ENCODE measurements around the gene CD36.

DNA sequence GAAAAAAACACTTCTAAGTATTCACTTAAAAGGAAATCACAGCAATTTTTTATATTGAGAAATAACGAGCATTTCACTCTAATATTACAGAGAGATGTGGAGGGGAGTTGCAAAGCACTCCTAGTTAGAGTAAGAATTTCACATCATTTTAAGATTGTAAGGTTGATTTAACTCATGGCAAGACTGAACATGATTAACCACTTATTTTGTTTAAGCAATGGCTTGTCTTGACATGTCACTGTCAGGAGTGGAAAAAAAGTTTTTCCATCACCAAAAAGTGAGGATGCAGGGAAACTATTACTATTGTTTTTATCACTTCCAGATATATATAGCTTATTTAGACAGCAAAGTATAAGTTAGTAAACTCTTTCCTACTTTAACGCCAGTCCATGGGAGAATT lies 27.1 kb downstream of the CD36 start:
- TF ChIP-seq, protein P1, sequence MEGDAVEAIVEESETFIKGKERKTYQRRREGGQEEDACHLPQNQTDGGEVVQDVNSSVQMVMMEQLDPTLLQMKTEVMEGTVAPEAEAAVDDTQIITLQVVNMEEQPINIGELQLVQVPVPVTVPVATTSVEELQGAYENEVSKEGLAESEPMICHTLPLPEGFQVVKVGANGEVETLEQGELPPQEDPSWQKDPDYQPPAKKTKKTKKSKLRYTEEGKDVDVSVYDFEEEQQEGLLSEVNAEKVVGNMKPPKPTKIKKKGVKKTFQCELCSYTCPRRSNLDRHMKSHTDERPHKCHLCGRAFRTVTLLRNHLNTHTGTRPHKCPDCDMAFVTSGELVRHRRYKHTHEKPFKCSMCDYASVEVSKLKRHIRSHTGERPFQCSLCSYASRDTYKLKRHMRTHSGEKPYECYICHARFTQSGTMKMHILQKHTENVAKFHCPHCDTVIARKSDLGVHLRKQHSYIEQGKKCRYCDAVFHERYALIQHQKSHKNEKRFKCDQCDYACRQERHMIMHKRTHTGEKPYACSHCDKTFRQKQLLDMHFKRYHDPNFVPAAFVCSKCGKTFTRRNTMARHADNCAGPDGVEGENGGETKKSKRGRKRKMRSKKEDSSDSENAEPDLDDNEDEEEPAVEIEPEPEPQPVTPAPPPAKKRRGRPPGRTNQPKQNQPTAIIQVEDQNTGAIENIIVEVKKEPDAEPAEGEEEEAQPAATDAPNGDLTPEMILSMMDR (conservative IDR thresholded peaks at IDR 0.05; ENCODE audit: low read depth, low read length): no peak
- TF ChIP-seq EZH2 (IDR thresholded peaks at IDR 0.05; ENCODE audit: low read length, unreplicated experiment) (no peak), EZH2phosphoT487 (IDR thresholded peaks at IDR 0.05; ENCODE audit: borderline replicate concordance, low read length) (no peak)

Data from PC-3 (cell line).